ENCODE measurements around the gene NTN3.

NTN3 gene

DNA sequence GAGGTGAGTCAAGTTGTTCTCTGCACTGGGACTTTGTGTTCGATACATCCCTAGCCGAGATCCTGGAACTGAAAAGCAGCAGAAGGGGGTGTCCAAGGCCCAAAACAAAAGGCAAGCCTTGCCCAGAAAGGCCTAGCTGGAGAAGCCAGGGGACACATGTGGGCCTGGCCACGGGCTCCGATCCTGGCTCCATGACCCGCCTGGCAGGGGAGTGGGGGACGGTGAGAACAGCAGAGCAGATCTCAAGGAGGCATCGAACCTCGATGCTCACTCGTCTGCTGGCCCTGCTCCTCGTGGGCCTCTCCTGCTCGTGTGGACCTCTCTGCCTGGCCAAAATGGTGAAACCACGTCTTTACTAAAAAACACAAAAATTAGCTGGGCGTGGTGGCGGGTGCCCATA, 33.0 kb upstream of the NTN3 start:
- in situ Hi-C loops (cut with HindIII; ENCODE audit: low sequenced_read_pairs), result loop anchor here (25.0 kb wide), 1 partner anchor 276 kb away; the partner anchor contains the start of gene TRAF7

DNA sequence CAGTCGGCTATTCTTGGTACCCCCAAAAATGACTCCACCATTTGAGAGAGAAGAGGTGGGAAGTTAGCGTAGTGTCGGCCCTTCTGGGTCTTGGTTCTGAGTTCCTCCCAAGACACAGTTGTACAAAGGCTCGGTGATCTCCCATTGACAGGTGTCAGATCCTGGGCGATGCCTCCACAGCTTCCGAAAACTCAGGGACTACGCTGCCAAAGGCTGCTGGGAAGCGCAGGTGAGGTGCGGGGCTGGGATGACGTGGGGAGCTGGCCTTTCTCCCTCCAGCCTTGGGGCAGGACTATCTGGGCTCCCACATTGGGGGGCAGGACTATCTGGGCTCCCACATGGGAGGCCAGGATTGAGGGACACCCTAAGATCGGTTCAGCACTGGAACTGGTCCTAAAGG, 31.5 kb upstream of the NTN3 start:
- in situ Hi-C loops (cut with HindIII; ENCODE audit: low sequenced_read_pairs), result loop anchor here (25.0 kb wide), 1 partner anchor 277 kb away; the partner anchor contains the start of gene TRAF7

DNA sequence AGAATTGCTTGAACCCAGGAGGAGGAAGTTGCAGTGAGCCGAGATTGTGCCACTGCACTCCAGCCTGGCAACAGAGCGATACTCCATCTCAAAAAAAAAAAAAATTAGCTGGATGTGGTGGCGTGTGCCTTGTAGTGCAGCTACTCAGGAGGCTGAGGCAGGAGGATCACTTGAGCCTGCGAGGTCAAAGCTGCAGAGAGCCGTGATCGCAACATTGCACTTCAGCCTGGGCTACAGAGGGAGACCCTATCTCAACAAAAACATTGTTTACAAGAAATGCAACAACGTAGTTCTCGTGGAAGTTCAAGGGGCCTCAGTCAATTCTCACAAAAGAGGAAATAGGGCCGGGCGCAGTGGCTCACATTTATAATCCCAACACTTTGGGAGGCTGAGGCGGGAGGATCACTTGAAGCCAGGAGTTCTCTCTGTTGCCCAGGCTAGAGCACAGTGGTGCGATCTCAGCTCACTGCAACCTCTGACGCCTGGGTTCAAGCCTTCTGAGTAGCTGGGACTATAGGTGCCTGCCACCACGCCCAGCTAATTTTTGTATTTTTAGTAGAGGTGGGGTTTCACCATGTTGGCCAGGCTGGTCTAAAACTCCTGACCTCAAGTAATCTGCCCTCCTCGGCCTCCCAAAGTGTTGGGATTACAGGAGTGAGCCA, 29.8 kb upstream of the NTN3 start:
- in situ Hi-C loops (cut with HindIII; ENCODE audit: low sequenced_read_pairs), result loop anchor here (25.0 kb wide), 1 partner anchor 279 kb away; the partner anchor contains the start of gene TRAF7

DNA sequence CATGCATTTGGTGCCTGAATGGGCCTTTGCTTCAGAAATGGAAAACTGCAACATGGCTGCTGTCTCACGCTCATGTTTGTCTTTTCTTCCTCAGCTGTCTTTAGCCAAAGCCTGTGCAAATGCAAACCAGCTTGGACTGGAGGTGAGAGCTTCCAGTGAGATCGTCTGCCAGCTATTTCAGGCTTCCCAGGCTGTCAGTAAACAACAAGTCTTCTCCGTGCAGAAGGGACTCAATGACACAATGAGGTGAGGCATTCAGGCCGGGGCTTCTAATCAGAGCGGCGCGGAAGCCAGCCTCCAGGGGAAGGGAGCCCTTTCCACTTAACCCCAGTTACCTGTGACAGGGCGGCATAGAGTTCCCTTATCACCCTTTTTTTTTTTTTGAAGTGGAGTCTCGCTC, 27.5 kb upstream of the NTN3 start:
- in situ Hi-C loops (cut with HindIII; ENCODE audit: low sequenced_read_pairs), result loop anchor here (25.0 kb wide), 1 partner anchor 281 kb away; the partner anchor contains the start of gene TRAF7

DNA sequence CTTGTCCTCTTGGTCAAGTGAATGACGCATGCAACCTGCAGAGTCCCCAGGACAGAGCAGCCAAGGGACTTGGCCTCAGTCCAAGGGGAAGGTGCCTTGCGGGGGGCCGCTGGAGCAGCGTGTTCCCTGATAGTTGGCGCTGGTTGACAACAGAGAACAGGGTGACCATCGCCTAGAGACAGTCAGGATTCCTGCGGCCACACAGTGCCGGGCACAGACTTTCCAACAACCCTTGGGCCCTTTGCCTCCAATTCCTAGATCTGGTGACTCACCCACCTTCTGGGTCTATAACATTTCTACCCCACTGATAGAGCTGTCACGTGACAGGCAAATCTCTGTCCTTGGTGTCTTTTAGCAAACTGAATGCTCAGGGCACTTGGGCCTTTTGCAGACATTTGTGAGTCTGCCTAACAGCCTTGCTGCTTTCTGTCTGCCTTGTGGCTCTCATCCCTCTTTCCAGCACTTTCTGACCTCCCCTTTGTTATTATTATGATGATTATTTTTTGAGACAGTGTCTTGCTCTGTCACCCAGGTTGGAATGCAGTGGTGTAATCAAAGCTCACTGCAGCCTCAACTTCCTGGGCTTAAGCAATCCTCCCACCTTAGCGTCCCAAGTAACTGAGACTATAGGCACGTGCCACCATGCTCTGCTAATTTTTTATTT, 23.0 kb upstream of the NTN3 start:
- in situ Hi-C loops (cut with HindIII; ENCODE audit: low sequenced_read_pairs), result loop anchor here (25.0 kb wide), 1 partner anchor 286 kb away; the partner anchor contains the start of gene TRAF7

DNA sequence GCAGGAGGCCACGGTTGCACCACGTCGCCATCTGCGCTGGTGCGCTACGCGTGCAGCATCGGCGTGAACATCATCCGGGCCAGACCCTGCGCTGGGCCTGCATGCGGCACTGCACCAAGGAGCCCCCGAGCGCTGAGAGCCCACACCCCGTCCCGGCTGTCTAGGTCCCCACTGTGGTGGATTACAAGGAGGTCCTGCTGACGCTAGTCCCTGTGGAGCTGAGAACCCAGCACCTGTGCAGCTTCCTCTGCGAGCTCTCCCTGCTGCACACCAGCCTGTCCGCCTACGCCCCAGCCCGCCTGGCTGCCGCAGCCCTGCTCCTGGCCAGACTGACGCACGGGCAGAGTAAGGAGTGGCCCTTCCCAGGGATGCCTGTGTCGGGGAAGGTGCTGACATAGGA, 22.0 kb upstream of the NTN3 start:
- in situ Hi-C loops (cut with HindIII; ENCODE audit: low sequenced_read_pairs), result loop anchor here (25.0 kb wide), 1 partner anchor 287 kb away; the partner anchor contains the start of gene TRAF7

DNA sequence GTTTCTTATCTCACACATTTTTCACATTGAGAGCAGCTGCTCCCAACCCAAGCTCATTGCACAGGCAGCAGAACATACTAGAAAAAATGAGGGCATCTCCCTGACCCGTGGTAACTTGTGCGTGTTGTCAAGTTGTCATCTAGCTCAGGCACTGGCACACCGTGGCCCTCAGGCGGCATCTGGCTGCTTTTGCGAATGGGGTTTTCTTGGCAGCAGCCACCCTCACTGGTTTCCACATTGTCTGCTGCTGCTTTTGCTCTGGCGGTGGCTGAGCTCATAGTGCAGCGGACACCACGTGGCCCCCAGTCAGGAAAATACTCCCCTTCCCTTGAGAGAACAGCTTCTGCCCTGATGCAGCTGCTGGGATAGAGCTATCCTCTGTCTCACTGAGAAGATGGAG, 20.6 kb upstream of the NTN3 start:
- in situ Hi-C loops (cut with HindIII; ENCODE audit: low sequenced_read_pairs), result no loop called here

DNA sequence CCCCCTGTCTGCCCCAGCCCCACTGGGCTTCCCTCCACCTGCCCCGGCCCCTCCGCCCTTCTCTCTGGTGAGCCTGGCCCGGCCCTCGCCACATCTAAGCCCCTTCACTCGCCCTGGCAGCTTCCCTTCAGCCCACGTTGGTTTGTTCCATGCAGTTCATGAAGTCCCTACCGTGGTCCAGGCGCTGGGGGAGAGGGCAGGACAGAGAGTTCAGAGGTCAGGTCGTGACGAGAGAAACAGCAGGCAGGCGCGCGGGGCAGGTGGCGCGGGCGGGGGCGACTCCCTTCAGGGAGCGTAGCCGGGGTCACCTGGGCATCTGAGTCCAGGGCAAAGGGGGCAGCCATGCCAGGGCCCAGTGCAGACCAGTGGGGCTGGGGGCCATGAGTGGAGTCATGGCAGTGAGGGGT, 20.1 kb upstream of the NTN3 start:
- in situ Hi-C loops (cut with HindIII; ENCODE audit: low sequenced_read_pairs), result no loop called here

DNA sequence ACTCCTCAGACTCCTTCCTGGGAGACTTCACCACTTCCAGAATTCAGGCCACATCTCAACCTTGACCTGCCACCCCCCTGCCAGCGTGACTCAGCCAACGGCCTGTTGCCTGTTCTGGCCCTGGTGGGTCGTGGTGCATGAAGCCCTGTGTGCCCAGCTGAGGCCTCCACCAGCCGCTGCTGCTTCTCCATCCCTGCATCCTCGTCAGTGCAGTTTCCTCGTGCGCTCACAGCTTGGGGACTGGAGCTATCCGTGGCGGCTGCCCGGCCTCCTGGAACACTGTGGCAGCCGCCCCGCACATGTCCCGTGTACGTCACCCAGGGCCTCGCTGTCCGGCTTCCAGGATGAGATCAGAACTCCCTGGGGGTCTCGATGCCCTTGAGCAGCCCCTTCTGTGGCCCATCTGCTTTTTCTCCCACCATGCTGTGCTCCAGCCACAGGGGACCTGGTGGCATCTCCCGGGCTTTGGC, 19.2 kb upstream of the NTN3 start:
- in situ Hi-C loops (cut with HindIII; ENCODE audit: low sequenced_read_pairs), result no loop called here

DNA sequence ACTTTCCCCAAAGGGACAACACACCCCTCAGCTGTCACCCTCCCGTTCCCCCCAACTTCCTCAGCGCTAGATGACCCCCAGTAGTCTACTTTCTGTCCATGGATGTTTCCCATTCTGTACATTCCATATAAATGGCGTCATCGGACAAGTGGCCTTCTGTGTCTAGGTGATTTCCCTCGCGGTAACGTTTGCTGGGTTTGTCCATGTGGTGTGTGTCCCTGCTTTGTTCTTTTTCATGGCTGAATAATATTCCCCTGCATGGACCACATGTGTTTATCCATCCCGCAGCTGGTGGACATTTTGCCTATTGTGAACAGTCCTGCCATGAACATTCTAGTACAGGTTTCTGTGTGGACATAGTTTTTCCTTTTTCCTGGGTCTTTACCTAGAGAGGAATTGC, 18.4 kb upstream of the NTN3 start:
- in situ Hi-C loops (cut with HindIII; ENCODE audit: low sequenced_read_pairs), result no loop called here

DNA sequence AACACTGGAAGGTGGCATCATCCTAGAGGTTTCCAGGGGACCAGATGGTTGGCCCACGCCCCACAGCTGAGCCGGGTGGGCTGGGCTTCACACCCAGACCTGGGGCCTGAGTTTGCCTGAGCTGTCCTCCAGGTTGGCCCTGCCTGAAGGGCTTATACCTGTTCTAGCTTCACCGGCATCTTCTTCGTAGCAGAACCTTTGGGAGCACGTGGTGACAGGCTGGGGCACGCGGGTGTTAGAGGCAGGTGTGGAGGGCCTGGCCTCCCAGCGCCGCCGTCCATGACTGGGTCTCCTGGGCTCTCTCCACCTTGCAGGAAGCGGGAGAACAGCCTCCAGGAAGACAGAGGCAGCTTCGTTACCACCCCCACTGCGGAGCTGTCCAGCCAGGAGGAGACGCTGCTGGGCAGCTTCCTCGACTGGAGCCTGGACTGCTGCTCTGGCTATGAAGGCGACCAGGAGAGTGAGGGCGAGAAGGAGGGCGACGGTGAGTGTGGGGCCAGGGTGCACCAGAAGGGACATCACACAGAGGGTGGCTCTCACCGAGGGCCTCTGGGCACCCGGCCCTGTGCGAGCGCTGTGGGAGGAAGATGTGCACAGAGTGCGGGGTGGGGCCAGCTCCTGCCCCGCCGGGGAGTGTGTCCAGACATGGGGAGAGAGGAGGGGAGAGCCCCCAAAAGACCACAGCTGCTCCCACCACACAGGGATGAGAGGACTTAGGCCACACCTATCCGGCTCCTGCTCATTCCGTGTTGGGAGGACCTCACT, 15.8 kb upstream of the NTN3 start:
- in situ Hi-C loops (cut with HindIII; ENCODE audit: low sequenced_read_pairs), result no loop called here

DNA sequence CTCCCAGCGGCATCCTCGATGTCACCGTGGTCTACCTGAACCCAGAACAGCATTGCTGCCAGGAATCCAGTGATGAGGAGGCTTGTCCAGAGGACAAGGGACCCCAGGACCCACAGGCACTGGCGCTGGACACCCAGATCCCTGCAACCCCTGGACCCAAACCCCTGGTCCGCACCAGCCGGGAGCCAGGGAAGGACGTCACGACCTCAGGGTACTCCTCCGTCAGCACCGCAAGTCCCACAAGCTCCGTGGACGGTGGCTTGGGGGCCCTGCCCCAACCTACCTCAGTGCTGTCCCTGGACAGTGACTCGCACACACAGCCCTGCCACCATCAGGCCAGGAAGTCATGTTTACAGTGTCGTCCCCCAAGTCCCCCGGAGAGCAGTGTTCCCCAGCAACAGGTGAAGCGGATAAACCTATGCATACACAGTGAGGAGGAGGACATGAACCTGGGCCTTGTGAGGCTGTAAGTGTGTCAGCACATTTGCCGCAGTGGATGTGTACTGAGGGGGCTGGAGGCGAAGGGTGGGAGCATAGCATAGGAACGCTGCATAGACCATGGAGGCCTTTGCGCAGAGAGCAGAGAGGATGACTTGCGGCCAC, 14.4 kb upstream of the NTN3 start:
- in situ Hi-C loops (cut with HindIII; ENCODE audit: low sequenced_read_pairs), result no loop called here

DNA sequence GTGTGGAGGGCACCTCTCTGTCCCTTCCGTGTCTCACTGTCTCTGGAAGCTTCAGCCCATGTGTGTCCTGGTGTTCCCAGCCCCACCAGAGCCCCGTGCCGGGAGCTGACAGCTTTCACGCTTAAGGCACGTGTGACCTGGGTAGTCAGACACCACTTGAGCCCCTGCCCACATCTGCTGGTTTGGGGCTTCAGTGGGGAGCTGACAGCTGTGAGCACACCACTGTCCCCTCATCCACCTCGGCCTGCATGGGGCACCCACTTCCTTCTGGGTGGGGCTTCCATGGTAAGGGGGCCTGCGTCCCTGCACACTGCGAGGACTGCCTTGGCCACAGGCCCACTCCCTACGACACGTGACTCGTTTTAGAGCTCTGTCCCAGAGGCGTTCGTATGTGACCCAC, 13.8 kb upstream of the NTN3 start:
- in situ Hi-C loops (cut with HindIII; ENCODE audit: low sequenced_read_pairs), result no loop called here

DNA sequence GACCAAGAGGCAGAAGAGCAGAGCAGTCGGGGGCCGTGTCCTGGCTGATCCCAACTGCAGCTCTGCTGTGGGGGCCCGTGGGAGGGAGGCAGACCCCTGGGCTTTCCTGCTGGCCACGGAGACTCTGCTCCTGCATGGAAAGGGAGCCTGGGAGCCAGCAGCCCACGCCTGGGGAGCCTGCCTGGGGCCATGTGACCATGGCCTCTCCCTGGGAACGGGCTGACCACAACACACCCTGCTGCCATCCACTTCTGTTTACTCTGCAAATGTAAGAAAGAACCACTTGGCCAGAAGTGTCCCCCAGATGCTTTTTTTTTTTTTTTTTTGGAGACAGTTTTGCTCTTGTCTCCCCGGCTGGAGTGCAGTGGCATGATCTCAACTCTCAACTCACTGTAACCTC, 13.2 kb upstream of the NTN3 start:
- in situ Hi-C loops (cut with HindIII; ENCODE audit: low sequenced_read_pairs), result no loop called here

DNA sequence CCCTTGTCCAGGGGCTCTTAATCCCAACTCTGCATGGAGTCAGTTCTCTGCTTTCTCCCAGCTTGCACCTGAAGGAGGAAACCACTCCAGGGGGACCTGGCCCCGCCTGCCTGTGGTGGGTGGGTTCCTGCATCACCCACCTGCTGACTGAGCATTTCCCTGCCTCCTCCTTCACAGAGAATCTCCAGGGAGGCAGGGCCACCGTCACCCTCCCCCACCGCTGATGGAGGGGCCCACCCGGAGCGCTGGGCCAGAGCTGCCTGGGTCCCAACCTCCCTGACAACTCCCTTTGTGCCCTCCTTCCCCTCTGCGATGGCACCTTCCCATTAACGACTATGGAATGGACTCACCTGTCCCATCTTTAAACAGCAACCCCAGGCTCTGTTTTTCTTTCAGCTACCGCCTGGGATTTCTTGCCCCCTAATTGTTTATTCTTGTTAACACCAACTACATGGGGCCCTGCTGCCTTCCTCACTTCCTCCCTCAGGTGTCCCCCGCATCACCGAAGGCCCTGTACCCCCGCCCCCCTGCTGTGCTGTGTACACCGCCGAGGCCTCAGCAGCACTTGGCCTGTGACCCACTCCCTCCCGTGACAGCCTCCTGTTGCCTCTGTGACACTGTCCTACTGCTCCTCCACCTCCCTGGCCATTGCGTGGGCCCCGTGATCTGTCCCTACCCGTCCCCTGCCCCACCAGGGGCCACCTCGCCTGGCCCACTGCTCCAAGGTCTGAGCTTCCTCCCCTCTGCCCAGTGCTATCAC, 12.0 kb upstream of the NTN3 start:
- in situ Hi-C loops (cut with HindIII; ENCODE audit: low sequenced_read_pairs), result no loop called here

DNA sequence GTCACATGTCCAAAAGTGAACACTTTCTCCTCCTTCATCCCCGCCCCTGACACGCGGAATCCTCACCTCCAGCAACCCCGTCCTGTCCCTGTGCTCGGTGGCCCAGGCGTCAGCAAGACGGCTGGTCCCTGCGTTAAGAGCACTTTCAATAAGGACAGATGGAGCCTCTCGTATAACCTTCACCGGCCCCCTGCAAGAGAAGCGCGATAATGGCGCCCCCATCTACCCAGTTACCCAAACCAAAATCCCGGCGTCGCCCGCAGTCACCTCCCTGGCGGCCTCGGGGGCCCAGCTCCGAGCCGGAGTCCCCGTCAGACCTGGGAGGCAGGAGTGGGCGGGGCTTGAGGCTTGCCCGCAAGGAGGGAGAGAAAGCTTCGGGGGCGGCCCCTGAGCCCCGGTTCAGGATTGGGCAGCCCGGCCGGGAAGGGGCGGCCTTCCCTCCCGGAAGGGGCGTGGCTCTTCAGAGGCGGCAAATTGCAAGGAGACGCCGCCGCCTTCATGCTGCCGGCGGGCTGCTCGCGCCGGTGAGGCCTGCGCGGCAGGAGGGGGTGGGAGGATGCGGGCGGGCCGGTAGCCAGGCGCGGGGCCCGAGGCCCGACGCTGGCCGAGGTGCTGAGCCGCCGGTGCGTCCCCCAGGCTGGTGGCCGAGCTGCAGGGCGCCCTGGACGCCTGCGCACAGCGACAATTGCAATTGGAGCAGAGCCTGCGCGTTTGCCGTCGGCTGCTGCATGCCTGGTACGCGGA, 11.3 kb upstream of the NTN3 start, which contains the start of gene TEDC2:
Gene TEDC2 (plus strand): TSS at position 463 of the 744 bp plus-strand sequence. CDS start 36 bp downstream, at position 499.
- in situ Hi-C loops (cut with HindIII; ENCODE audit: low sequenced_read_pairs), result no loop called here

DNA sequence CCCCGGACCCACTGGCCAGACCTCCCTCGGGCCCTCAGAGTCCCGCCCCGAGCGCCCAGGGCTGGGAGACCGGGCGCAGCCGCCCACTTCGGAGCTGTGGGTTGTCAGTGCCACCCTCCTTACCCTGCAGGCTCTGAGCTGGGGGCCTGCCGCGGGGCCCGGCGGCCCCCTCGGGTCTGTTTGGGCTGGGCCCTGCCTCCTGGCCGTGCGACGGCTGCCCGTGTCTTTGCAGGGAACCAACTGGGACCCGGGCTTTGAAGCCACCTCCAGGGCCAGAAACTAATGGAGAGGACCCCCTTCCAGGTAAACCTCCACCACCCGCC, 10.7 kb upstream of the NTN3 start:
- in situ Hi-C loops (cut with HindIII; ENCODE audit: low sequenced_read_pairs), result no loop called here

DNA sequence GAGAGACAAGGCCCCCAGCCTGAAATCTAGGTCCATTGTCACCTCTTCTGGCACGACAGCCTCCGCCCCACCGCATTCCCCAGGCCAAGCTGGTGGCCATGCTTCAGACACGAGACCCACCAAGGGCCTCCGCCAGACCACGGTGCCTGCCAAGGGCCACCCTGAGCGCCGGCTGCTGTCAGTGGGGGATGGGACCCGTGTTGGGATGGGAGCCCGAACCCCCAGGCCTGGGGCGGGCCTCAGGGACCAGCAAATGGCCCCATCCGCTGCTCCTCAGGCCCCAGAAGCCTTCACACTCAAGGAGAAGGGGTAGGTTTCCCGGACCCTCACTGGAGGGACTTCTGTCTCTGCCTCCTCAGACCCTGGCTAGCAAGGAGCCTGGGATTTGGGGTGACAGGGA, 10.2 kb upstream of the NTN3 start:
- in situ Hi-C loops (cut with HindIII; ENCODE audit: low sequenced_read_pairs), result no loop called here

DNA sequence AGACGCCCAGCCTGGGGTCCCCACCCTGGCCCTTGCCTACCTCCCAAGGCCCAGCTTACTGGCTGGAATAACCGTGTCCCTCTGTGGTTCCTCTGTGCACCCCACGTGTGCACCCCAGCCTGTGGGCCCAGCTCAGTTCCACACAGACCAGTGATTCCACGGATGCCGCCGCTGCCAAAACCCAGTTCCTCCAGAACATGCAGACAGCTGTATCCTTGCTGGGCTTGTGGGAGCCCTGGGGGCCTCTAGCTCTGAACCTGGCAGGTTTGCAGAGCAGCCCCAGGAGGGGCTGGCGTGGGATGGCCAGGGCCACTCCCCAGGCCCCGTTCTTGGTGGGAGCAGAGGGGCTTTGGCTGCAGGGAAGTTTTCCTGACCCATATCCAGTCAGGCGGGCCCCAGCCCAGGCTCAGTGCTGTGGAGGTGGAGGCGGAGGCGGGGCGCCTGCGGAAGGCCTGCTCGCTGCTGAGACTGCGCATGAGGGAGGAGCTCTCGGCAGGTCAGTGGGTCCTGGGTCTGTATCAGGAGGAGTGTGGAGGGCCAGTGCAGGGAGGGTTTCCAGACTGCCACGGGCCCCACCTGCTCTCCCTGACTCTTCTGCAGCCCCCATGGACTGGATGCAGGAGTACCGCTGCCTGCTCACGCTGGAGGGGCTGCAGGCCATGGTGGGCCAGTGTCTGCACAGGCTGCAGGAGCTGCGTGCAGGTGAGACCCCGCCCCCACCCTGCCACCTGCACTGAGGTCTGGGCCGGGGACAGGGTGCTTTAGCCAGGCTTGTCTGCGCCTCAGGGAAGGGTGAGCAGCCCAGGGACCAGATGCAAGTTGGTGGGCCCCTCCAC, 8.8 kb upstream of the NTN3 start:
- in situ Hi-C loops (cut with HindIII; ENCODE audit: low sequenced_read_pairs), result no loop called here

Data from endothelial cell of hepatic sinusoid (primary cell).